GM12891 (cell line): Measurements from ENCODE around the gene PPP1R7.

Experiments used
- POLR2A ChIP-seq: IDR thresholded peaks from 2 replicates; pipeline ENCODE4 v1.6.1; 2011; ENCODE audit warnings: low read depth, low read length, control low read depth
- POLR2AphosphoS5 ChIP-seq: IDR thresholded peaks from 2 replicates; pipeline ENCODE4 v1.6.1; 2011; ENCODE audit warnings: low read depth, low read length, control low read depth

DNA sequence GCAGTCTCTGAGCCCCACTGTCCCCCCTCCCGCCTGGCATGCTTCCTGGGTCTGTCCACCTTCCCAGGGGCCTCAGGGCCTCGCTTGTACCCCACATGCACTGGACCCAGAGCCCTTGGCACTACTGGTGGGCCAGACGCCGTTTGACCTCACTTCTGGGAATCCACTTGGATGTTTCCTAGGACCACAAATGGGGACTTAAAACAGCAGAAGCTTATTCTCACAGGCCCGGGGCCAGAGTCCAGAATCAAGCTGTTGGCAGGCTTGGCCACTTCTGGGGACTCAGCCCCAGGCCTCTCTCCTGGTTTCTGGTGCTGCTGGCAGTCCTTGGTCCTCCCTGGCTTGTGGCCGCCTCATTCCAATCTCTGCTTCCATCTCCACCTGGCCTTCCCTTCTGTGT is 57.8 kb downstream of the PPP1R7 start:
- TF ChIP-seq POLR2A = no peak
- no peak for TF ChIP-seq POLR2AphosphoS5
